ENCODE data around the gene TRPC6. TPM values are rescaled to one million over a fixed set of nuclear protein-coding genes. Genes with fewer than 3 reads are reported as not detected.

TRPC6 gene
- polyA plus RNA-seq (2013, experiment 1 of 2; ENCODE audit: insufficient read length) = 1.6 TPM
- polyA plus RNA-seq (2013, experiment 2 of 2; ENCODE audit: insufficient read length) = 1.5 TPM

DNA sequence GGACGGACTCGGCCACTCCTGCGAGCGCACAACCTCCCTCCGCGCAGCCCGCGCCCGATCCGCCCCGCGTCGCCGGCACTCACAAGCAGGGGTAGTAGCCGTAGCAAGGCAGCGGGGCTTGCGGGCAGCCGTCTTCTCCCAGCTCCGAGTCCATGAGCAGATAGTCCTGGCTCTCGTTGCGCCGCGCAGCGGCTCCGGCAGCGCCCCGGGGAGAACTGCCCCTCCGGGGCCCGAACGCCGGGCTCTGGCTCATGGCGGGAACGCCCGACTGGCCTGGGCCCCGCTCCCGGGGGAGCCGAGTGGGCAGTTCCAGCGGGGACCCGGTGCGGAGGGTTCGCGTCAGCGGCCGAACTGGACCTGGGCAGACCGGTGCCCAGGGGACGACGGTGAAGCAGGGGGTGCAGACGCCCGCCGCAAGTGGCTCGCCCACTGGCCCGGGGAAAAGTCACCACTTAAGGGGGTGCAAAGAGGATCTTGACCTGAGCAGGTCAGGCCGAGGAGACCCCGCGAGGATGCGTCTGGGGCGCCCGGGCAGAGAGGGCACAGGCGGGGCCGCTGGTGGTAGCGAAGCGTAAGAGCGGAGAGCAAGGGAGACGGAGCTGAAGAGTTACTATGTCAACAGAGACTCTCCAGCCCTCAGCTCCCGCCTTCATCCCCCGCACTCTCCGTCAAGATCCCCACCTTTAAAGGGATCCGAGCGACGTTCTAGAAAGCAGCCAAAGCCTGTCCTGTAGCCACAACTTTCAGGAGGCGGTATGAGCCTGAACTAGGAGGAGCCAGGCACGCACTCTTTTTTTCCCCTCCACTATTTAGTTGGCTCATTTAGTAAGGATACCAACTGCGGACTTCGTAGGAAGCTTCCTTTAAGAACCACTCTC, at the start of gene TRPC6:
Gene TRPC6, minus strand, starts transcription at position 757 of the 878 bp plus-strand sequence. Its CDS starts 504 bp downstream, at position 253.
- DNase-seq = no peak

GRCh38 chr11:101620026-101620425, 36.2 kb upstream of the TRPC6 start:
- DNase-seq = no peak

DNA sequence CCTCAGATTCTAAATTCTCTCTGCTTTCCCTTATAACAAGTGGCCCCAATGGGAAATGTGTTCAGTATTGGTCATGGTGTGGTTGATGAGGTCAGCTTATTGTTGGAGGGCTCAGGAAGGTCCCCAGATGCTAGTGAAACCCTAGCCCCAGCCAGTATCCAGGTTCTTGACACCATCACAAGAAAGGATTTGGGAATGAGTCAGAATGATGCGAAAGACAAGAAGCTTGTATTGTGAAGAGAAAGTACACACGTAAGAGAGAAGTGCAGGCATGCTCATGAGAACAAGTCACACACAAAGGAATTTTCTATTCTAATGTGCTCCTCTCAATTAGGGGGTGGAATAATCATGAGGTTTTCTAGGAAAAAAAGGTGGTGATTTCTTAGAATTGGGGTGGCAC, 34.9 kb upstream of the TRPC6 start:
- peak; percentile 84 for DNase-seq

GRCh38 chr11:101617735-101618332, 34.0 kb upstream of the TRPC6 start:
- DNase-seq = peak; percentile 65

- DNase-seq = no peak
These were observed 28.7 kb upstream of the TRPC6 start for GRCh38 chr11:101612481-101612880.

DNA sequence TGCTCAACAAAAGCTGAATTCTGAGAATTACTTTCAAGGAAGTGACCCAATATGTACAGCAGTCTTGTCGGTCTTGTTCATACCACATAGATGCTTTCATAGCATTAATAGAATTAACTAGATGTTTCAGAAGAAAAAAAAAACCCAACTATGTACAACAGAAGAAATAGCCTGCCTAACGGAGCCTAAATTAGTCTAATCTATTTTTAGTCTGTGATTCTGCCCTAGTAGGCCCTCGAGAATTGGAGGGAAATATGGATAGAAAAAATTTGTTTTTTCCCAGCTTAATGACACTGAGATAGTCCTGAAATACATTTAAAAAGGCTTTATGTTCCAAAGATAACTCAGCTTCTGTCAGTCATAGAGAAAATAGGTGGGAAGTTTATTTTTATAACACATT, 17.1 kb upstream of the TRPC6 start:
- no peak for DNase-seq

- DNase-seq = no peak
These were observed 3.2 kb upstream of the TRPC6 start for GRCh38 chr11:101586965-101587364.

DNA sequence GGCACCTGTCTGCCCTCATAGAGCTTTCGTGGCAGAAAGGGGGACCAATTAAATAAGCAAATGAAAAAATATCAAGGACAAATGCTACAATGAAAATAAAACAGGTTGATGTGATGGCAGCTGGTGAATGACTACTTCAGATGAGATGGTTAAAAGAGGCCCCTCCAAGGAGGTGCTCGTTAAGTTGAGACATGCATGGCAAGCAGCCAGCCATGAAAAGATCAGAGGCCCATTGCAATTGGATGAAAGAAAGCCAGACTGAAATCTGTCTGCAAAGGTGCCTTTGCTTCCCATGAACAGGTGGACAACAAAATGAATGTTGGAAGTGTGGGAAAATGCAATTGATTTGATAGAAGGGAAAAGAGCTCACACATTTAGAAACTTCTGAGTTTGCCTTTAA, 848 bp upstream of the TRPC6 start:
- no peak for DNase-seq

DNA sequence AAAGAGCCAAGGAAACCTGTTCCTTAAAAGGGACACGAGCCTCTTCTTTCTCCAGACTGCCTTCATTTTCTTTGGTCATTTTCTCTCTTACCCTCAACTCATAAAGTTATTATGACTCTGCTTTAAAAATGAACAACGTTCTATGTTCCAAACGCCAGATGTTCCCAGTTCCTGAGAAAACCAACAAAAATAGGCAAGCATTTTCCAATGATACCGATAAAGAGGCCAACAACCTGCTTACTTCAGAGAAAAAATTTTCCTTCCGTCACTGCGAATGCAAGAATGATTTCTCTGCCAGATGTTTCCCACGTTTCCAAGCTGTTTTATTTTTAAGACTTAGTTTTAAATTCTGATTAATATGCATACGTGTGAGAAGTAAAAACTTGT, 315 bp upstream of the TRPC6 start:
- no peak for DNase-seq

DNA sequence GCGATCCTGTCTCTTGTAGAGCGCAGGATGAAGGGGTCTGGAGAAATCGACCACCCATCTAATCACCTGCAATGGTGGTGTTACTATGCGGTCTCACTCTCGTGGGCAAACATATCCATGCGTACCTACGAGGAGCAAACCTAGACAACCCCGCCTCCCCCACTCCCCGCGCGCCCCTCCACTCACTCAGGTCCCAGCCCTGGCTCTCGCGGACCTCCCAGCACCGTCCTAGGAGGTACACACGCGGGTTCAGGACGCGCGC, 887 bp downstream of the TRPC6 start:
- no peak for DNase-seq

GRCh38 chr11:101582236-101582988, 1.4 kb downstream of the TRPC6 start:
- no peak for DNase-seq

GRCh38 chr11:101577461-101577860, 6.3 kb downstream of the TRPC6 start:
- no peak for DNase-seq

- DNase-seq = peak; percentile 8
These were observed 7.4 kb downstream of the TRPC6 start for GRCh38 chr11:101576456-101576855.

DNA sequence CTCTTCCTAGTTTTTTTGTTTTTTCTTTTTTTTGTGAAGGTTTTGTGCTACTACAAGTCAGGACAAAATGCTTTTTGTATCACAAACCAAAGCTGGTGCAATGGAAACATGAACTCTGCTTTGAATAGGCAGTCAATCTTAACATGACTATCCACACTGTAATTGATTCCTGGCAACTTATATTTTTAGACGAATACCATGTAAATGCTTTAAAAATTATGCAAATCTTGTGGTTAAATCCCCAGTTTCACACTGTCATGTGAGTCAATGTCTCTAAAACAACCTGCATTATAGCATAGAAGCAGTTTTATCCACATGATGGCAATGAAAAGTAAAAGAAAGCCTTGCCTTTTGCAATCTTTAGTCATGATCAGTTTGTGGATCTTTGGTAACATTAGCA, 8.9 kb downstream of the TRPC6 start:
- DNase-seq = peak; percentile 3

DNA sequence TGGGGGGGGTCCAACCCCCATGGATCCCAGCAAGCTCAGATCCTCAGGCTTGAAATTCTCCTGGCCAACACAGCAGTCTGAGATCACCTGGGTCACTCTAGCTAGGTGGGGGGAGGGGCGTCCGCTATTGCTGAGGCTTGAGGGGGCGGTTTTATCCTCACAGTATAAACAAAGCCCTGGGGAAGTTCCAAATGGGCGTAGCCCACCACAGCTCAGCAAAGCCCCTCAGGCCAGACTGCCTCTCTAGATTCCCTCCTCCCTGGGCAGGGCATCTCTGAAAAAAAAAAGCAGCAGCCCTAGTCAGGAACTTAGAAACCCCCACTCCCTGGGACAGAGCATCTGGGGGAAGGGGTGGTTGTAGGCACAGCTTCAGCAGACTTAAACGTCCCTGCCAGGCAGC, 16.7 kb downstream of the TRPC6 start:
- no peak for DNase-seq

DNA sequence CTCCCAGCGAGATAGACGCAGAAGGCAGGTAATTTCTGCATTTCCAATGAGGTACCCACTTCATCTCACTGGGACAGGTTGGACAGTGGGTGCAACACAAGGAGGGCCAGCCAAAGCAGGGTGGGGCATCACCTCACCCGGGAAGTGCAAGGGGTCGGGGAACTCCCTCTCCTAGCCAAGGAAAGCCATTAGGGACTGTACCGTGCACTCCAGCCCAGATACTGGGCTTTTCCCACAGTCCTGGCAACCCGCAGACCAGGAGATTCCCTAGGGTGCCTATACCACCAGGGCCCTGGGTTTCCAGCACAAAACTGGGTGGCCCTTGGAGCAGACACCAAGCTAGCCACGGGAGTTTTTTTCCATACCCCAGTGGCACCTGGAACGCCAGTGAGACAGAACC, 17.2 kb downstream of the TRPC6 start:
- DNase-seq = no peak

- no peak for DNase-seq
These were observed 20.6 kb downstream of the TRPC6 start for GRCh38 chr11:101563166-101563565.

- DNase-seq = peak; percentile 41
These were observed 28.4 kb downstream of the TRPC6 start for GRCh38 chr11:101555366-101555765.

GRCh38 chr11:101553891-101554292, 29.9 kb downstream of the TRPC6 start:
- DNase-seq = peak; percentile 52

DNA sequence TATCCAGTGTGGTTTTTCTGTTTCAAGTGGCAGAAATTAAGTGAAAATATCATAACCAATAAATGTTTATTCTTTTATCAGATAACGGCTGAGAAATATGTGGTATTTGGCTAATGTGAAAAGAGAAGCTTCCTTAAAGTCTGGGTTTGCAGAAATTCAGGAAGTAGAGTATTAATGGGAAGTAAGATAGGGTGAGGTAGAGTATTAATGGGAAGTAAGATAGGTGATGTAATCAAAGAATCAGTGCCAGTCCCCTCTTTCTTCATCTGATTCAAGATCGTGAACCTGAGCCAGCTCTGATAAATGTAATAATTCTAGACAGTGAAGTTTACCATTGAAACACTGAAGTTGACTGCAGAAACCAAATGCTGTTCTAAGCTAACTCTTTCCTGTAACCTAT, 30.9 kb downstream of the TRPC6 start:
- DNase-seq = no peak

DNA sequence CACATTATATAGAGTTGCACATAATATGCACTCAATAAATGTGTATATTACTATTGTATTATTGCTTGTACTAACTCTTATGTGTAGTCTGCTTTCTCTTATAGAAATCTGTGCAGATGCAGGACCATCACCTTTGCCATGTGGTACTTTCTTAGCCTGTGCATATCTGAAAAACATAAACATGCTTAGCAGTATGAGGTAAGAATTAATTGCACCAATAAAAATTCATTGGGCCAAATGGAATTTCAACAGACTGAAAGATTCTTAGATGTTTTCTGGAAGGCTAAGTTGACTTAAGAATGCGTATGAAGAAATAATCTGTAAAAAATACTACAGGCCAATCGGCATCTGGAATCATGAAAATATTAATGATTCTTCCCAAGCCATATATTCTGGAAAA, 55.3 kb downstream of the TRPC6 start:
- DNase-seq = no peak

DNA sequence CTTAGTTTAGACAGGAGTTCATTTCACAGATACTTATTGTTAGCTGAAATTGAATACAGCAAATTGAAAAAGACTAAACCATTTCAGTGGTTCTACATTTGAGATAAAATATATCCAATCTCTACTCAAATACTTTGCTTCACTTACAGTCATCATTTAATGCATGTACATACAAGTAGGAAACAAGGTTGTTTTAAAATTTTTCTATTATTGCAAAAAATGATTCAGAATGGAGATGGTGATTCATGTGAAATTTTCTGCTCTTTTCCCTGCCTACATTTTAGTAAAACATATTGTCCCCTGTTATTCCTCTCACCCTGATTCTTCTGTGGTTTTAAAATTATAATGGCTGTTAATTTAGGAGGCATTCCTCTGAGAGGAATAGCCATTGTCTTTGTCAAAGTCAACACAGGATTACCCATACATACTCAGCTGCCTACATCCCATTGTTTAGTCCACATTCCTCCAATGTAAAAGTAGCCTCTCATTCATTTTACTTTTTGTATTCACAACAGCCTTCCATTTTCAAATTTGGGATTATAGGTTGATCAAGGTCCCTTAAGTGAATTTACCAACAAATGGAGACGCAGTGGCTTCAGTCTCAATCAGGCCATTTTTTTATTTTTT, 60.1 kb downstream of the TRPC6 start:
- no peak for DNase-seq

DNA sequence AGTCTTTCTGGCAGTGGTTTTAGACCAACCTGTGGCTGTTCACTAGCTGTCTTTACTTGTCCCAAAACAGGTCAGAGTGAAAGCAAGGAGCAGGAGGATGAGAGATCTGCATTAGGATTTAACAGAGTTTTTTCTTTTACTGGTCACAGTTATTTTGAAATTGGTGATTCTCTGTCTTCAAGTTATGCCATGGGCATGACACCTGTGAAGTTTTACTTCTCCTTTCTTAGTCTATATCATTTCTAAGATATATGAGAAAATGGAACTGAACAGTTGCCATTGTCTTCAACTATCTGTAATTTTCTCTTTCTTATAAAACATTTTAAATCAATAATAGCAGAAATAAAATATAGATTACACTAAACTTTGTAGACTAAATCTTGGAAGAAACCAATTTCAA, 60.6 kb downstream of the TRPC6 start:
- DNase-seq = no peak
